Right atrium auricular region (tissue), 2 donors: ENCODE measurements around the gene DTX1. TPM values are rescaled to one million over a fixed set of nuclear protein-coding genes. Genes with fewer than 3 reads are reported as not detected.

Source experiments
- DNase-seq: peaks from one replicate; pipeline ENCODE4 v3.0.0-alpha.2; 2019; ENCODE audit warnings: low spot score
- H3K27ac ChIP-seq, 2 donors: fragments of 200-600 bp; sonication (generic); 1 replicate in 1 of 2; 2 replicates in 1 of 2; pipeline ENCODE4 v1.5.1; 2016 to 2019
- H3K27me3 ChIP-seq, 2 donors: fragments of 200-600 bp; sonication (generic); one replicate each; pipeline versions ENCODE4 v1.5.1 to v1.6.0; 2017 to 2019
- H3K36me3 ChIP-seq: fragments of 200-600 bp; sonication (generic); one replicate; pipeline ENCODE4 v1.5.1; 2016
- H3K4me1 ChIP-seq, 2 donors: fragments of 200-600 bp; sonication (generic); one replicate each; pipeline versions ENCODE4 v1.5.1 to v1.6.0; 2017 to 2019
- H3K4me3 ChIP-seq, 2 donors: fragments of 200-600 bp; sonication (generic); 1 replicate in 1 of 2; 2 replicates in 1 of 2; pipeline ENCODE4 v1.5.1; 2017 to 2019; ENCODE audit warnings: mild to moderate bottlenecking in 1 of 2, moderate library complexity in 1 of 2
- H3K9me3 ChIP-seq, 2 donors: fragments of 200-600 bp; sonication (generic); one replicate each; pipeline ENCODE4 v1.5.1; 2019
- CTCF ChIP-seq, 2 donors: fragments of 200-600 bp; sonication (generic); IDR thresholded peaks; one replicate each; pipeline ENCODE4 v1.5.1; 2019; ENCODE audit warnings: antibody characterized with exemption in 2 of 2
- total RNA-seq, 2 donors: library from RNA; depleted of rRNA; stranded (reverse); fragments of >200 nt; gene quantifications; one replicate each; pipeline ENCODE4 v1.1.0, GENCODE V29; 2016

DTX1 gene
- total RNA-seq, 2 donors from 2014 or later = 1.2 to 4.0 TPM

- no peaks in the 10 kb centered on the region for H3K27me3 ChIP-seq
These were observed 16.6 kb upstream of the DTX1 start for GRCh38 chr12:113039911-113040445.

GRCh38 chr12:113040722-113041171, 15.8 kb upstream of the DTX1 start:
- DNase-seq = peak; percentile 95
- Histone ChIP-seq H3K36me3 (no peaks in the 10 kb centered on the region), H3K27ac (peak overlapping the region; percentile 17 to 32), H3K9me3 (no peaks in the 10 kb centered on the region), H3K4me1 (no peaks in the 10 kb centered on the region), H3K4me3 (no peak overlapping the region), H3K27me3 (no peaks in the 10 kb centered on the region)
- TF ChIP-seq CTCF (IDR thresholded peaks at IDR 0.05) = no peak

More at GRCh38 chr12:113039911-113040445, 16.6 kb upstream of the DTX1 start:
- H3K36me3 ChIP-seq = no peaks in the 10 kb centered on the region
- no peak overlapping the region for H3K4me3 ChIP-seq
- H3K27ac ChIP-seq = peak overlapping the region in 1 of 2 donors; percentile 50
- H3K9me3 ChIP-seq = no peaks in the 10 kb centered on the region
- DNase-seq = no peak
- TF ChIP-seq CTCF (IDR thresholded peaks at IDR 0.05) = no peak
- H3K4me1 ChIP-seq = no peaks in the 10 kb centered on the region

- TF ChIP-seq CTCF (IDR thresholded peaks at IDR 0.05) = no peak
- Histone ChIP-seq H3K4me1 (no peaks in the 10 kb centered on the region), H3K36me3 (no peaks in the 10 kb centered on the region), H3K27ac (peak overlapping the region in 1 of 2 donors; percentile 32), H3K27me3 (no peaks in the 10 kb centered on the region), H3K9me3 (no peaks in the 10 kb centered on the region), H3K4me3 (no peak overlapping the region)
- no peak for DNase-seq
These were observed 15.0 kb upstream of the DTX1 start for GRCh38 chr12:113041560-113041959.

- Histone ChIP-seq H3K4me3 (no peak overlapping the region), H3K4me1 (no peaks in the 10 kb centered on the region), H3K9me3 (no peaks in the 10 kb centered on the region), H3K36me3 (no peaks in the 10 kb centered on the region), H3K27me3 (no peaks in the 10 kb centered on the region), H3K27ac (no peak overlapping the region)
- no peak for DNase-seq
- no peak for TF ChIP-seq CTCF (IDR thresholded peaks at IDR 0.05)
These were observed 13.3 kb upstream of the DTX1 start for GRCh38 chr12:113043240-113043639.

- Histone ChIP-seq H3K27me3 (no peaks in the 10 kb centered on the region), H3K27ac (no peak overlapping the region), H3K4me3 (no peak overlapping the region), H3K9me3 (no peaks in the 10 kb centered on the region), H3K36me3 (no peaks in the 10 kb centered on the region), H3K4me1 (no peaks in the 10 kb centered on the region)
- no peak for TF ChIP-seq CTCF (IDR thresholded peaks at IDR 0.05)
- no peak for DNase-seq
These were observed 12.0 kb upstream of the DTX1 start for GRCh38 chr12:113044516-113044915.

- Histone ChIP-seq H3K36me3 (no peaks in the 10 kb centered on the region), H3K9me3 (no peaks in the 10 kb centered on the region), H3K4me3 (no peak overlapping the region), H3K27ac (no peak overlapping the region), H3K4me1 (no peaks in the 10 kb centered on the region), H3K27me3 (no peaks in the 10 kb centered on the region)
- DNase-seq = peak; percentile 71
- TF ChIP-seq CTCF (IDR thresholded peaks at IDR 0.05) = peak; percentile 83 to 89
These were observed 7.8 kb upstream of the DTX1 start for GRCh38 chr12:113048716-113049127.
